Measurements from ENCODE around the gene SEMA4D.
"Not testable (repeated sequence)": the region's sequence is repeated elsewhere in the genome, so short reads cannot be mapped to it uniquely, and the experiment has no call there.

The SEMA4D gene

DNA sequence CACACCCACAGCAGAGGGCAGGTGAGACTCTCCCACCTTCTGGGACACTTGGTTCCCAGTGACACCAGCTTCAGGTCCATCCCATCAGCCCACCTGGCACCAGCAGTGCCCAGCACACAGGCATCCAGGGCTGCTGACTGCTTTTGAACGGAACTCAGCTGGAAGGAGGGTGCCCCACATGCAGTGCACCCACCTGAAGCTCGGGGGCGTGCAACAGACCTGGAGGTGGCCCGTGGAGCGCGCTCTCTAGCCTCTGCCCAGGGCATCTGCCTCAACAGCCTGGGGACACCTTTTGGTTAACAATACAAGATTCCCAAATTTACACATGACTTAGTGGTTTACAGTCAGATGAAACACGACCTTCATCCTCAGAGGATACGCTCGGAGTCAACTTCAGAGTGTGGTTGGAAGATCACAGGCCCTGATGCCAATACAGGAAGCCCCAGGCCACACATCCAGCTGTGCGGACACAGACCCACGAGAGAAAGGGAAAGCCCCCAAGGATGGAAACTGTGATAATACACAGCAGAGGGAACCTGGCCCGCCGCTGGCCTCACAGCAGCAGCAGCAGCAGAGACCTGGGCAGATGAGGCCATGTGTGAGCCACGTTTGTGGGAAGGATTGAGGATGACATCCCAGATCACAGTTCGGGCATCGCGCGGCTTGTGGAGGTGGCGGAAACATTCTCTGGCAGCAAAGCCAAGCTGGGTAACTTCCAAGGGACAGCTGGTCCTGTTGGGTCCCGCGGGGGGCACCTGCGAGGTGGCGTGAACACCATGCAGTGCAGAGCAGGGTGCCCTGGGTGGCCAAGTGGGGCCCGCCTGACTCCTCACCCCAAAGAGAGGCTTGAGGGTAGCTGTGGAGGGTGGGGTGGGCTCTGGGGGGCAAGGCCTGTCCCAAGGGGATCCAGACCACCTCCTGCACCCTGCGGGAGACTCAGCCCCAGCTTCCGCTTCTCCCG, 115.6 kb downstream of the SEMA4D start:
- no peak for DNase-seq

DNA sequence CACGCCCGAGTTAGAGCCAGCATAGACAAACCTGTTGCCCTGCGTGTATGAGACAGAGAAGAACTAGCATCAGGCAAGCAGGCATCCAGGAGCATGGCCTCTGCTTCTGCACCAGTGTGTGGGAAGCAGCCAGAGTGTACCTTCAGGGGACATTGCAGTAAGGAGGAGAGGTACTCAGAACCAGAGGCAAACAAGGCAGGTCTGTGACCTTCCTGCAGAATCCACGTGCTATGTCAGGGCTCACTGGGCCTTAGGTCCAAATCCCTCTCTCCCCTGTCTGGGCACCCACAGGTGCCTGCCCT, 116.7 kb downstream of the SEMA4D start:
- no peak for DNase-seq

DNA sequence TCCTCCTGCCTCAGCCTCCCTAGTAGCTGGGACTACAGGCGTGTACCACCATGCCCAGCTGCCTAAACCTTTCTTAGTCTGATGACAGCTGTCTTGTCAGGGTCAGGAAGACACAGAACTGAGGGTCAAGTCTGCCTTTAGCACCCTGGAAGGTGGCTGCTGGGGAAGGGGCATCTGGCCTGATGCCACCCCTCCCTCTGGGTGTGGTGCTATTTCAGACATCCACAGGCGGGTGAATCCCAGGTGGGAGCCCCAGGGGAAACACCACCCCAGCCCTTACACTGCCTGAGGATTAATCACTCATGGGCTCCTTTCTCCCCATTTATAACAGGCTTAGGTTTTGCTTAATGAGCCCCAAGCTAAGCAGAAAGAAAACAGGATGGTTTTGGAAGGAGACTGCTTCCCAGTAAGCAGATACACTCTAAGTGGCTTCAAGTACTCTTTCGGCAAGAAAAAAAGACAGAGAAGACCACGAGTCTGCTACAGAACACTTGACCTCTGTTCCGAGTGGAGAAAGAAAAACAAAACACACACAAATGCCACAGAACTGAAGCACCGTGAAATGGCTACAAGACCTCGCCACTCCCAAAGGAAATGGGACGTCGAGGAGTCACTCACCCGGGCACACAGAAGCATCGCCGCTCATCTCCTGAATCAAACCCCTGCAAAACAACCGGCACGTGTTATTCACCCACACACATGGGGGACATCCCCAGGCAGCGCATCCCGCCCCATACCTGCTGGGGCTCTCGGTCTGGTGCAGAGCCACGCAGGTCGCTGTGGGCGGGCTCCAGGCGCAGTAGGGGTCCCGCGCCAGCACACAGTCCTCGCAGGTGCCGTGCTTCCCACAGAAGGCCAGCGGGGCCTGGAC, 117.2 kb downstream of the SEMA4D start:
- DNase-seq = no peak

DNA sequence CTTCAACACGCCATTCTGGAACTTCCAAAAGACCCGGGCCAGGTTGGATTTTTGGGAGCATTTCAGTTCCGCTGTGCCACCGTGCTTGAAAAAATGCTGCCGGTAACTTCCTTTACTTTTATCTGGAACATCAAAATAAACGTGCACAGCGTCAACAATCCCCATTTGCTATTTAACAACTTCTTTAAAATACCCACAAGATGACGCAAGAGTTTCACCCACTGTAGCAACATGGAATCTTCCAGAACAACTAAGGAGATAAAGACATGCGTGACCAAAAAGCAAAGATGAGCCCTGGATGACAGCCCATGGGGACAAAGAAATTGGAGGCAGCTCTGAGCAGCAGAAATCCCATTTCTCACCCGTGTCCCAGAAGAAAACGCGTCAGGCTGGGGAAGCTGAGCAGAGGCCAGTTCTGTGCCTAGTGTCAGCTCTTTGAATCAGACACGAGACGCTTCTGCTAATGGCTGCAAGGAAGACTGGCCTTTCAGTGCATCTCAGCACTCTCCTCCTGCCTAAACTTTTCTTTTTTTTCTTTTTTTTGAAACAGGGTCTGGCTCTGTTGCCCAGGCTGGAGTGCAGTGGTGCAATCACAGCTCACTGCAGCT, 118.3 kb downstream of the SEMA4D start:
- no peak for DNase-seq

DNA sequence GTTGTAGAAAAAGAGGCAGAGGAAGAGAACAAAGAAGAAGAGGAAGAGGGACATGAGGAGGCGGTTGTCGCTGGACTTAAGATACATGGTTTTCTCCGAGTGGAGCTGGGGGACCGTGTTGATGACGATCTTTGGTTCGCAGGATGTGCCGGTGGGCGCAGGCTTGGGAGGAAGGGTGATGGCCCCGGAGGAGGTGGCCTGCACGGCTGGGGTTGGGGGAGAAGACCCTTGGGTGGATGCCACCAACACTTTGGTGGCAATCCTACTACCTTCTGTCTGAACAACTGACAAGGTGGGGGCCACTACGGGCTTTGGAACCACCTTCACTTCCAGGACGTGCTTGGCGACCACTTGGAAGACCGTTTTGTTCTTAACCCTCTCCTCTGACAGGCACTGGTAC, 118.9 kb downstream of the SEMA4D start:
- DNase-seq = no peak

DNA sequence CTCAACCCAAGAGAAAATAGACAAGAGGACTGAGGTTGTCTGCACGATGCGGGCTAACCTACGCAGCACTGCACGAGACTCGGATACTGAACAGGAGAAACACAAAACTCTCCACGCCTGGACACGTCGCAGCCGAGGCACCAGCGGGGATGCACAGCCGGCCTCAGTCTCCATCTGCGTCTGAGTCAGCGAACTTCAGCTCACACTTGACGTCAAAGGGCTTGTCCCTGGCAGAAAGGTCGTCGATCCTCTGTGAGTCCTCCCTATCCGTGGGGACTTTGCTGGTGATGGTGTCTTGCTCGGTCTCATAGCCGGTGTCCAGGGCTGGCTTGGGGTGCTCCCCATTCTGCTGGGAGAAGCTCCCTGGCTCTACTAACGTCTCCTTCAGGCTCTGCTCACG, 119.4 kb downstream of the SEMA4D start:
- no peak for DNase-seq

DNA sequence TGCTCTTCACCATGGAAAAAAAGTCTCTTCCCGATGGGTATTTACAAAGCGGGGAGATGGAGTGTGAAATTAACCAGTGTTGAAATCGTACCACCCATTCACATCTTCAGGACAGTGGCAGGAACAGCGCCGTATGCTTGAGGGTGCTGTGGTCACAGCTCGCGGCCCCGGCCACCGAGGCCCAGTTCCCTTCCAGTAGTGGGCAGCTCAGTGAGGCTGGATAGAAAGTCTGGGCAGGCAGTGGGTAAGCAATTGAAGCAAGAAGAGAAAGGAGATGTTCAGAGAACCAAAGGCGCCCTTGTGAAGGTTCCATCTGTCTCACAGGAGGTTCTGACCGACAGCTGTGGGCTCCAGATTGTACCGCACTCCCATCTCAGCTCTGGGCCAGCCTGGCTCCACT, 120.5 kb downstream of the SEMA4D start:
- no peak for DNase-seq

DNA sequence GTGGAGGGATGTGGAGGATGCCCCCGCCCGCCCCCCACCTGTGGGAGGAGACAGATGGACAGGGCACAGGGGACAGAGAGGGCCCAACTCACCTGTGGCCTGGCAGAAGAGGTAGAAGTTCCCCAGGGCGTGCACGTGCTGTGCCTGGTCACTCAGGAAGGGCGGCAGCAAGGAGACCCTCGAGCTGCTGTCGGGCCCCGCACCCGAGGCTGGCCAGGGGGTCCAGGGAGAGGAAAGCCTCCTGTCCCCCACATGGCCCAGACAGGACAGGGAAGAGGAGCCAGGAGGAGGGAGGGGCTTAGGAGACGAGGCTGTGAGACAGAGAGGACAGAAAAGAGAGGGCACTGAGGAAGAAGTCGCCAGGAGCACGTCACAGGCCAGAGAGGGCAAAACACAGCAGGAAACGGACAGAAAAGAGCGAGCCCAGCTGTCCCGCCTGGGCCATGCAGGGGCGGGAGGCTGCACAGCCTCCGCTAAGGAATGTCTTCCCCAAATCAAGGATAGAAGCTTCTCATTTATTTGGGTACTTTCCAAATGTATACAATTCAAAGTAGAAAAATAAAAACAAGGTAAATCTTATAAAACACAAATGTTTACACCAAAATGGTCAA, 121.1 kb downstream of the SEMA4D start:
- no peak for DNase-seq

DNA sequence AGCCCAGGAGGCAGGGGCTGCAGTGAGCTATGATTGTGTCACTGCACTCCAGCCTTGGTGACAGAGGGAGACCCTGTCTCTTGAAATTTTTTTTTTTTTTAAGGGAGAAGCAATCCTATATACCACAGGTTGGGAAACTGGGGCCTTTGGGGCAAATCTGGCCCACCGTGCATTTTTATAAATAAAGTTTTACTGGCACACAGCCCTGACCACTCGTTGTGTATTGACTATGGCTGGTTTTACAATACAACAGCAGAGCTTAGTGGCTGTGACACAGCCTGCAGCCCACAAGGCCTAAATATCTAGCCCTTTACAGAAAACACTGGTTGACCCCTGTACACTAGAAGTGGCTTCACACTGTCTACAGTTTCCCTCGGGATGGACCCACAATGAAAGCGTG, 121.6 kb downstream of the SEMA4D start:
- no peak for DNase-seq

DNA sequence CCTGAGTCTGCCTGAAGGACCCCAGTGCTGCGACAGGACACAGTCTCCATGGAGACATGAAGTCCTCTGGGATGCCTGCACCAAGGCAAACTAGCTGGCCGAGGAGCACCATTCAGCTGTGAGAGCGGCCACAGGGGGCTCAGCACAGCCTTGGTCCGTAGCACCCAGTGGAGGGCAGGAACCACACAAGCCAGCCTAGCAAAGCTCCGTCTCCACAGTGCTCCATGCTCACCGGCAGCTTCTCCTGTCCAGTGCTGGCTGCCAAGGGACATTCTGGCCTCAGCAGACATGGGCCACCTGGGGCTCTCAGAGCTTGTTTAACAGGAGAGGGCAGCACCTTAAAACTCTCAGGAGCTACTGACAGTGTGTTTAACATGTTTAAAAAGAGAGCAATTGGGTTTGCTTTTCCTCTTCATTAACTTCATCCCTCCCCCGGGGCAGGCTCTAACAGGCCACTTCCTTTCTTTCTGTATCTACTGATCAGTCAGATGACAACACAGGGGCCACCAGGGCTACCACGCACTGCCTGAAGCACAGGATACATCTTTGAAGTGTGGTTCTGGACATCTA, 122.6 kb downstream of the SEMA4D start:
- peak; percentile 65 to 66 for DNase-seq

DNA sequence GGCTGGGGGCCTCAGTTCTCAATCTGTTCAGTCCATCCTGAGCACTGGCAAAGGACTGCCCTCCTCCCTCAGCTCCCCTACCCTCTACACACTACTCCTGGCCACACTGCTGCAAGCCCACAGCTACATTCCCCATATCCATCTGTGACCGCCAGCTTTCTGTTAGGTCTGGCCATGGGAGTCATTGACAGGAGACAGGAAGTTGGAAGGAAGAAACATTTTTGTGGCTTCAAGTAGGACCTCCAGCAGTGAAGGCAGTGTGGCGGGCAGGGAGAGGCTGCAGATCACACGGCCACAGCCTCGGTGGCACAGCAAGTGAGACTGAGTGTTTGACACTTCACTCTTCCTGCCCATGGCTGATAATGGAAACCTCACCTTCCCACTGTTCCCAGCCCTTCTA, 123.7 kb downstream of the SEMA4D start:
- DNase-seq = peak; percentile 9 to 33

DNA sequence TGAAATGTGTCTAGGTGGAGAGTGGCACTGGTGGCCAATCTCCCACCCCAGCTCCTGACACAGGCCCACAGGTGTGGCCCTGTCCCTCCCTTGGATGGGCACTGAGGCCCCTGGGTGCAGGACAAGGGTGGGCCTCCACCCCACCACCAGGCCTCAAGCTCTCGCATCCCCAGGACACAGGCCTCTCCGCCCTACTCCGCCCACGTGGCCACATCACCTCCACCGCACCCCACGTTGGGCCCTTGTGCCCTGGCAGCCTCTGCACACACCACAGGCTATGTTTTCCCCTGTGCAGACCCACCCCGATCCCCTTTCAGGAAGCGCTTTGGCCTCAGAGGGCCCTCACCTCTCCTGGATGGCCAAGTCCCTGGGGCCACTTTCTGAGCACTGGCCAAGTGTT, 124.9 kb downstream of the SEMA4D start:
- DNase-seq = no peak

DNA sequence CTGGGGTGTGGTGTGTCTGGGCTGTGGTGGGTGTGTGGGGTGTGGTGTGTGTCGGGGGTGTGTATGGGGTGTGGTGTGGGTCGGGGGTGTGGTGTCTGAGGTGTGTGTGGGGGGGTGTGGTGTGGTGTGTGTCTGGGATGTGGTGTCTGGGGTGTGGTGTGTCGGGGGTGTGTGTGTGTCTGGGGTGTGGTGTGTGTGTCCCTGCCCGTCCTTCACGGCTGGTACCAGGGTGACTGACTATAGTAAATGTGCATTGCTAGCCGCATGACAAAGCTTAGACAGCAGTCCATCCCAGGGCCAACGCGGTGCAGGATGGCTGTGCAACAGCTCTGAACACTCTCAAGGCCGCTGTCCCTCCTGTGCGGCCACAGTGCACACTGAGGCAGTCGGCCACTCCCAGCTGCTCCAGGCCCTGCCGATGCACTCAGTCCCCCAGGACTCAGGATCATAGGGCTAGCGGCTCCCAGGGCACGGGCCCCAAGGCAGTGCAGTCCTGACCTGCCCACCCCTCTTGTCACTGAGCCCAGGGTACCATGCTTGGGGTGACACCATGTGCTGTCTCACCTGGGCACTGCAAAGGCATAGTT, 125.6 kb downstream of the SEMA4D start:
- no peak for DNase-seq

DNA sequence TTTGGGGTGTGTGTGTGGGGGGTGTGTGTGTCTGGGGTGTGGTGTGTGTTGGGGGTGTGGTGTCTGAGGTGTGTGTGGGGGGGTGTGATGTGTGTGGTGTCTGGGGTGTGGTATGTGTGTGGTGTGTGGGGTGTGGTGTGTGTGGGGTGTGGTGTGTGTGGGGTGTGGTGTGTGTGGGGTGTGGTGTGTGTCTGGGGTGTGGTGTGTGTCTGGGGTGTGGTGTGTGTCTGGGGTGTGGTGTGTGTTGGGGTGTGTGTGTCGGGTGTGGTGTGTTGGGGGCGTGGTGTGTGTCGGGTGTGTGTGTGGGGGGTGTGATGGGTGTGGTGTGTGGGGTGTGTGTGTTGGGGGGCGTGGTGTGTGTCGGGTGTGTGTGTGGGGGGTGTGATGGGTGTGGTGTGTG, 126.1 kb downstream of the SEMA4D start:
- DNase-seq = not testable (repeated sequence)

DNA sequence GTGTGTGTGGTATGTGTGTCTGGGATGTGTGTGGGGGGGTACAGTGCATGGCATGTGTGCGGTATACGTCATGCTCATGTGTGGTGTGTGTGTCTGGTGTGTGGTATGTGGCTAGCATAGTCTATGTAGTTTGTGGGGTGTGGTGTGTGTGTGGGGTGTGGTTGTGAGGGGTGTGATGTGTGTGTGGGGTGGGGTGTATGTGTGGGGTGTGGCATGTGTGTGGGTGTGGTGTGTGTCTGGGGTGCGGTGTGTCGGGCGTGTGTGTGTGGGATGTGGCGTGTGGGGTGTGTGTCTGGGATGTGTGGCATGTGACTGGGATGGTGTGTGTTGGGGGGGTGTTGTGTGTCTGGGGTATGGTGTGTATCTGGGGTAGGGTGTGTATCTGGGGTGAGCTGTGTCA, 127.3 kb downstream of the SEMA4D start:
- DNase-seq = no peak

DNA sequence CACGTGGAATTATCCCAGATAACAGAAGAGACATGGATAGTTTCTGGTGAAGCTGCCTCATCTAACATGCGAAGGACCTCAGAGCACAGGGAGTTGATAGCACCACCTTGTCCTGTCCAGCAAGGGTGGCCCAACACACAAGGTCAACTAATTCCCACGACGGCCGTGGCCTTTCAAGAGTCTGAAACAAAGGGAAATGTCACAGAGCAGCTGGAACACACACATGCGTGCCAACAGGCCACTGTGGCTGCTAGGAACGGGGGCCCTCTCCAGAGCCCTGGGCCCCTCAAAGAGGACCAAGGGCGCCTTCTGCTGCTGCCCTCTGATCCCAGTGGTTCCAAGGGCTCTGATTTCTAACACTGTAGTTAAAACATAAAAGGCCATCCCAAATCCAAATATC, 128.9 kb downstream of the SEMA4D start:
- DNase-seq = no peak

DNA sequence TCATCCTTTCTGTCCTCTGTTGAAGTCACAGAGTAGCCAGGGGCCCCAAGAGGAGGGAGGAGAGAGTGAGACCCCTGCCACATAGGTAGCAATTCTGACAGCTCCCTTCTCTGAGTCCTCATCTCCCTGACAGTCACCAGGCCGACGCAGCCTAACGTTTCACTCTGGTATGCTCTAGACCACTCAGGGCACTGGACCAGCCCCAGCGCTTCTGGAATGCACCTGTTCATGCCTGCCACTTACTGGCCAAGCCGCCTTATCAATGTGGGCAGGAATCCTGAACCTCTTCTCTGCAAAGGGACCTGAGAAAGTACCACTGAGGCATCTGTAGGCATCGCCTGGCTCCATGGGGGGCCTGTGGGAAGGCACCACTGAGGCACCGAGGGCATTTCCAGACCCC, 129.4 kb downstream of the SEMA4D start:
- DNase-seq = no peak

DNA sequence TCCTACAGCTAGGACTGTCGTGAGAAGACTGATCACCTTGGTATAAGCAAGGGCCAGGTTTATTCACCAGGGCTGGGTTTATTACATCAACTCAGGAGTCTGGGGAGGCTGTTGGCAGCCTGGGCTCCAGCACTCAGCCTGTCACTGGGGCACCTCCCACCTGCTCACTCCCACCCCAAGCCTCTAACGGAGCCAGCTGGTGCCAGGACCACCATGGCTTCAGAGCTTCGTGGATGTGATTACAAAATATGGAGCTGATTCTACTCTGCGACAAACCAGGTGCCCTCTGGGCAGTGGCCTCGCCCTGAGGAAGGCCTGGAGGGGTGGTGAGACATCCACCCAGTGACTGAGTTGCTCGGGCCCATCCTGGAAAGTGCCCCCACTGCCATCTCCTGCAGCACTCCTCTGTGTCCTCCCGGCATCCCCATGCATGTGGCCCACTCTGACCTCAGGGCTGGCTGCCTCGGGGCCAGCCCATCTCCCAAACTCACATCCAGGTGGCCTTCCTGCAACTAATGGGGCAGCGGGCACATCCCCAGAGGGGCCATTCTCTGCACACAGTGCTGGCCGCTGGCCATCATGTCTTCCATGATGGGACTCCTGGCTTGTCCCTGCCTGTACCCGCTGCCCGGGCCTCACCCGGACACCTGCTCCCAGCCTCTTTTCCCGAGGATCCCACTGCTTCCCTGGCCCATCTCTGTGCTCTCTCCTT, 130.0 kb downstream of the SEMA4D start:
- no peak for DNase-seq

DNA sequence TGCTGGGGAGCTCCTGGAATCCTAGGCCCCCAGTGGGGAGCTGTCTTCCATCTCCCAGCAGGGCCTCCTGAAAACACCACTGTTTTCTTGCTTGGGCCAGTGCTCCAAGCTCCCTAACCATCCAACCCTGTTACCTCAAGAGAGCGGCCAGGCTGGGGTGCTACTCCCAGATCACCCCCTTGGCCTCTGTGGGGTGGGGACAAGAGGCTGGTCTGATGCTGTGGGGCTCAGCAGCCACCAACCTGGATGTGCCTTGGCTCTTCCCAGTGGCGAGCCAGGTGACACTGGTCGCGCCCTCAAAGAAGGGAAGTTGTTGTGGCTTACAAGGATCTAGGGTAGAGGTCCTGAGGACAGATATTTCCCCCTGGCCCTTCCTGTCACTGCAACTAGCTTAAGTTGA, 130.6 kb downstream of the SEMA4D start:
- DNase-seq = no peak

DNA sequence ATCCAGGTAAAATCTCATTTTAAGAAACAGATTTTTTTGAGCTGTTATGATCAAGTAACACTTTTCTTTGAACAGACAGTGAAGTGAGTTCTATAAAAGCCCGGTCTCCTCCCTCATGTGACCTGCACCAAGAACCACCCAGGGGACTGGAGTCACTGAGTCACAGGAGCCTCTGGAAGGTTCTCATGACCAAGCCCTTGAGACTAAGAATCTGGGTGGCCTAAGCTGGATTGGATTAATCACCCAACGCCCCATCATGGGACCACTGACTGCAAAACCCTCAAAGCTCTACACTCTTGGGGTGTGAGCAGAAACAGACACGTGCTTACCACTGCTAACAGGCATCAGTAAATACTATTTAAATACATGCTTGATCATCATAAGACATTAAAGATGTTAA, 131.2 kb downstream of the SEMA4D start:
- DNase-seq = no peak

DNA sequence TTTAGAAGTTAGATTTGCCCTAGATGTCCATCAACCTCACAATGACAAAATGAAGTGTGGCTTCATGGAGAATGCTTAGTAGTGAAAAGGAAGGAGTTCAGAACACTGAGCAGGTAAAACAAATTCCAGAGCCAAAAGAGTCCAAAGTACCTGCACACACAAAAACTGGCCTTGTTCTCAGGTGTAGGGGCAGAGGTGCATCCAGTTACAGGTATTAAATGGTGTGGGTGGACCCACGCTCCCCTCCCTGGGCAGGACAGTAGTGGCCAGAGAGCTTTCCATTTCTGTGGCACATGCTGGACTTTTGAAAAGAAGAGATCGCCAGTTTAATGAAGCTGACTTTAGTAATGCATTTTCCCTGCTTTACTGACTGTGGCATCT, 132.4 kb downstream of the SEMA4D start:
- no peak for DNase-seq
